K562 (cell line): ENCODE data around the gene SYT15. TPM values are rescaled to one million over a fixed set of nuclear protein-coding genes. Genes with fewer than 3 reads are reported as not detected.

Source experiments
- ATAC-seq: fragments of 200-7000 bp; cut with Tn5 transposase; 3 replicates; pipeline ENCODE4 v1.9.1; 2020; ENCODE audit warnings: moderate library complexity
- BruUV-seq: library from RNA; stranded (reverse); fragments of 400-500 nt; replicated peaks from 2 replicates; lab custom pipeline; 2021; lab: Mats Ljungman, UMichigan
- CTCF ChIA-PET: fragments of 300-600 bp; formaldehyde crosslinking; extraction: SDS; loops from one replicate; lab custom pipeline; 2021; ENCODE audit warnings: low intra/inter-chr PET ratio; lab: Yijun Ruan, JAX
- POLR2A ChIA-PET: fragments of 300-600, 350-650 bp; sonication (Branson Sonifier 250); formaldehyde crosslinking; extraction: SDS; loops from one replicate; lab custom pipeline; 2021; ENCODE audit warnings: antibody characterized with exemption, inconsistent platforms; lab: Yijun Ruan, JAX
- DNase-seq, 4 experiments: peaks; one replicate each; pipeline versions ENCODE4 v3.0.0 to v3.0.0-alpha.2; 2011 to 2018; ENCODE audit warnings: low spot score in 3 of 4, mixed read lengths in 3 of 4; ENCODE audit errors: extremely low read depth in 1 of 4
- FAIRE-seq: peaks from 2 replicates; lab custom pipeline; 2011; peaks lifted over from hg19 to GRCh38; lab: Jason Lieb, UNC
- H2AFZ ChIP-seq: 2 replicates; pipeline ENCODE4 v1.6.0; 2011; ENCODE audit warnings: low read depth, low read length, control low read depth, inconsistent platforms
- H3K27ac ChIP-seq: fragments of 200-600 bp; 3 replicates; pipeline ENCODE4 v1.8.0; 2011; ENCODE audit warnings: low read depth, mild to moderate bottlenecking, control low read depth, inconsistent platforms, low read length, moderate library complexity, mixed read lengths; ENCODE audit errors: extremely low read depth
- H3K27me3 ChIP-seq, 2 experiments: fragments of 300-600 bp in 1 of 2; 2 replicates in 1 of 2; 3 replicates in 1 of 2; pipeline versions ENCODE4 v1.6.0 to v1.8.0; 2011; ENCODE audit warnings: inconsistent platforms in 2 of 2, low read length in 2 of 2, mild to moderate bottlenecking in 1 of 2, mixed read lengths in 1 of 2, moderate library complexity in 1 of 2; ENCODE audit not compliant: control insufficient read depth in 2 of 2, insufficient read depth in 2 of 2
- H3K36me3 ChIP-seq: fragments of 300-600 bp; 3 replicates; pipeline ENCODE4 v1.8.0; 2011; ENCODE audit warnings: mild to moderate bottlenecking, low read length, inconsistent platforms; ENCODE audit not compliant: control insufficient read depth, insufficient read depth
- H3K4me1 ChIP-seq, 2 experiments: fragments of 200-600 bp in 1 of 2; replicated peaks in 1 of 2; 2 replicates in 1 of 2; 3 replicates in 1 of 2; pipeline versions ENCODE4 v1.5.1 to v1.8.0; 2011; ENCODE audit warnings: inconsistent platforms in 2 of 2, low read length in 2 of 2, mild to moderate bottlenecking in 1 of 2, mixed read lengths in 1 of 2, moderate library complexity in 1 of 2; ENCODE audit not compliant: control insufficient read depth in 2 of 2, insufficient read depth in 2 of 2
- H3K4me2 ChIP-seq: 2 replicates; pipeline ENCODE4 v1.6.1; 2011; ENCODE audit warnings: low read length, control low read depth, inconsistent platforms, mixed read lengths; ENCODE audit not compliant: insufficient read depth
- H3K4me3 ChIP-seq: fragments of 200-600 bp; sonication (generic), shearing (Covaris generic); 2 replicates; pipeline ENCODE4 v1.5.1; 2016; ENCODE audit warnings: control low read depth, inconsistent platforms
- H3K79me2 ChIP-seq: fragments of 200-600 bp; 3 replicates; pipeline ENCODE4 v1.8.0; 2011; ENCODE audit warnings: low read length, inconsistent platforms; ENCODE audit not compliant: control insufficient read depth, insufficient read depth
- H3K9ac ChIP-seq, 2 experiments: 2 replicates each; pipeline versions ENCODE4 v1.6.0 to v1.6.1; 2011; ENCODE audit warnings: low read depth in 2 of 2, low read length in 2 of 2, control low read depth in 1 of 2, inconsistent platforms in 1 of 2, mild to moderate bottlenecking in 1 of 2, mixed read lengths in 1 of 2; ENCODE audit not compliant: insufficient read depth in 1 of 2
- H3K9me1 ChIP-seq: one replicate; pipeline ENCODE4 v1.6.0; 2011; ENCODE audit warnings: inconsistent platforms, mild to moderate bottlenecking, low read length, moderate library complexity; ENCODE audit not compliant: control insufficient read depth, insufficient read depth
- H3K9me3 ChIP-seq: replicated peaks from 2 replicates; pipeline ENCODE4 v1.5.1; 2011; ENCODE audit warnings: low read depth, low read length, inconsistent platforms; ENCODE audit not compliant: control insufficient read depth, insufficient read depth
- H4K20me1 ChIP-seq: replicated peaks from 2 replicates; pipeline ENCODE4 v1.6.1; 2011; ENCODE audit warnings: low read length, inconsistent platforms, mixed read lengths; ENCODE audit not compliant: control insufficient read depth, insufficient read depth
- E4F1 ChIP-seq: fragments of 250-450 bp; sonication (Bioruptor Pico); IDR thresholded peaks from 2 replicates; pipeline ENCODE4 v1.5.0; 2021; ENCODE audit warnings: mild to moderate bottlenecking, borderline replicate concordance
- EZH2 ChIP-seq: IDR thresholded peaks from 2 replicates; pipeline ENCODE4 v1.6.1; 2012; ENCODE audit warnings: low read depth, mild to moderate bottlenecking, inconsistent platforms, low read length, borderline replicate concordance
- KAT8 ChIP-seq: fragments of 450-650 bp; IDR thresholded peaks from 2 replicates; pipeline ENCODE4 v1.6.1; 2016; ENCODE audit warnings: low read depth, mild to moderate bottlenecking
- KLF1 ChIP-seq: fragments of 450-650 bp; IDR thresholded peaks from 2 replicates; pipeline ENCODE4 v1.6.1; 2016; ENCODE audit warnings: missing genetic modification characterization, missing compliant biosample characterization
- MAX ChIP-seq: sonication (generic); formaldehyde crosslinking; IDR thresholded peaks from 2 replicates; pipeline ENCODE4 v1.9.0; 2022; ENCODE audit warnings: mild to moderate bottlenecking, missing genetic modification reagents
- POLR2AphosphoS2 ChIP-seq: IDR thresholded peaks from 2 replicates; pipeline ENCODE4 v1.6.1; 2012; ENCODE audit warnings: low read length, improper control_type of control experiment
- ZNF354B ChIP-seq: fragments of 250-450 bp; sonication (Bioruptor Pico); IDR thresholded peaks from 2 replicates; pipeline ENCODE4 v1.4.0; 2020
- ZNF408 ChIP-seq: fragments of 250-450 bp; sonication (Bioruptor Pico); IDR thresholded peaks from 2 replicates; pipeline ENCODE4 v1.4.0; 2020; ENCODE audit warnings: low read depth, mild to moderate bottlenecking, moderate library complexity
- WGBS: fragments of 100-300 bp; shearing (Covaris generic); methylation state at CpG from one replicate; pipeline ENCODE4 v1.1.6; 2016; ENCODE audit warnings: low coverage, mixed read lengths; ENCODE audit not compliant: insufficient coverage; ENCODE audit errors: missing lambda C conversion rate; 5-methylcytosine and 5-hydroxymethylcytosine counted together
- in situ Hi-C: fragments of 300-500 bp; cut with MboI; formaldehyde crosslinking; loops from 4 replicates; pipeline ENCODE4 v1.15.0; 2018; ENCODE audit warnings: inconsistent platforms, mixed read lengths
- intact Hi-C: fragments of 100-400 bp; cut with micrococcal nuclease; formaldehyde crosslinking; loops from 2 replicates; pipeline ENCODE4 v1.14.2; 2022
- polyA plus RNA-seq, 8 experiments: library from polyadenylated mRNA; depleted of rRNA in 4 of 8; stranded (reverse) in 5 of 8; unstranded in 3 of 8; fragments of >200 nt; fragmentation: Nextera tagmentation in 2 of 8; fragmentation: Illumina TruSeq in 1 of 8; extraction: Ambion mirVana in 2 of 8; extraction: Trizol in 1 of 8; gene quantifications; 2 replicates each; pipeline versions ENCODE4 v1.2.1 to v1.2.3, GENCODE V29; 2011 to 2014; ENCODE audit warnings: inconsistent platforms in 1 of 8, missing spikeins in 1 of 8
- total RNA-seq, 7 experiments: library from RNA; depleted of rRNA in 6 of 7; stranded (reverse); fragments of >200 nt in 6 of 7; fragmentation: Illumina TruSeq in 2 of 7; extraction: Trizol in 2 of 7; gene quantifications; 2 replicates each; pipeline versions ENCODE4 v1.2.1 to v1.2.3, GENCODE V29; 2011 to 2021; ENCODE audit warnings: low replicate concordance in 1 of 7
- TF ChIP-seq, protein P1 (sequence below): fragments of 250-450 bp; sonication (Bioruptor Pico); IDR thresholded peaks from 2 replicates; pipeline ENCODE4 v1.4.0; 2020; ENCODE audit warnings: mild to moderate bottlenecking, moderate library complexity

The SYT15 gene
- total and polyA plus RNA-seq, 9 of the 15 experiments (the other 6 are each of a cell fraction or from before 2014, with no cell fraction given), result 0.05 to 0.82 (median 0.21) TPM; not detected in 1

DNA sequence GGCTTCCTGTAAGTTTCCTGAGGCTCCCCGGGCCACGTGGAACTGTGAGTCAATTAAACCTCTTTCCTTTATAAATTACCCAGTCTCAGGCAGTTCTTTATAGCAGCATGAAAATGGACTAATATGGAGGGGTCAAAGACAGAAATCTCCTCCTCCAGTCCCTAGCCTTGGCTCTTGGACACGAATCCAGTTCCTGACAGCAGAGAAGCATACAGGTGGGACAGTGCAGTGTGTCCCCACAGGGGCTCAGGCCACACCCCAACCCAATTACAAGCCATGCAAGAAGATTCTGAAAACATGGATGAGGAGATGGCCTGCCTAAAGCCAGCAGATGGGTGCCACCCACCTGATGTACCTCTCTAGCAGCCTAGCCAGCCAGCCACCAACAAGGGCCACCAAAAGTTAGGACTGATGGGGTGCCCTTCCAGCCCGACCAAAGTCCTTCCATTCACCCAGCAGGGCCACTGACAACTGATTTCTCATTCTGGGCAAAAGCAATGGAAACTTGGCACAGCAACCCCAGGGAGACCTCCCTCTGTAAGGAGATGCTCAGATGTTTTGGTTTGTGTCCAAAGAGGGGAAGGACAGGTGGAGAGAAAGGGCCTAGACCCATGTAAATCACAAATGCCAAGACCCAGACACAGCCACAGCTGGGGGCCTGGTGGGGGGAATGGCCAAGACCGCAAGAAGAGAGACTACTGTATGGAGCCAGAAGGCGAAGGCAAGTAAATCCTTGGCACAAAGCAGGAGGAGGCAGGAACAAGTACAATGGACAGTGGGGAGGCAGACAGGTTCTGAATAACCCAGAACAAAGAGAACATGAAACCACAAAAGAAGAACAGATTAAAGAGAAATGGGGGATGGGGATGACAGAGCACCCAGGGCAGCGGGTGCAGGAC, 36.1 kb upstream of the SYT15 start (continued):
- no peak for TF ChIP-seq MAX

DNA sequence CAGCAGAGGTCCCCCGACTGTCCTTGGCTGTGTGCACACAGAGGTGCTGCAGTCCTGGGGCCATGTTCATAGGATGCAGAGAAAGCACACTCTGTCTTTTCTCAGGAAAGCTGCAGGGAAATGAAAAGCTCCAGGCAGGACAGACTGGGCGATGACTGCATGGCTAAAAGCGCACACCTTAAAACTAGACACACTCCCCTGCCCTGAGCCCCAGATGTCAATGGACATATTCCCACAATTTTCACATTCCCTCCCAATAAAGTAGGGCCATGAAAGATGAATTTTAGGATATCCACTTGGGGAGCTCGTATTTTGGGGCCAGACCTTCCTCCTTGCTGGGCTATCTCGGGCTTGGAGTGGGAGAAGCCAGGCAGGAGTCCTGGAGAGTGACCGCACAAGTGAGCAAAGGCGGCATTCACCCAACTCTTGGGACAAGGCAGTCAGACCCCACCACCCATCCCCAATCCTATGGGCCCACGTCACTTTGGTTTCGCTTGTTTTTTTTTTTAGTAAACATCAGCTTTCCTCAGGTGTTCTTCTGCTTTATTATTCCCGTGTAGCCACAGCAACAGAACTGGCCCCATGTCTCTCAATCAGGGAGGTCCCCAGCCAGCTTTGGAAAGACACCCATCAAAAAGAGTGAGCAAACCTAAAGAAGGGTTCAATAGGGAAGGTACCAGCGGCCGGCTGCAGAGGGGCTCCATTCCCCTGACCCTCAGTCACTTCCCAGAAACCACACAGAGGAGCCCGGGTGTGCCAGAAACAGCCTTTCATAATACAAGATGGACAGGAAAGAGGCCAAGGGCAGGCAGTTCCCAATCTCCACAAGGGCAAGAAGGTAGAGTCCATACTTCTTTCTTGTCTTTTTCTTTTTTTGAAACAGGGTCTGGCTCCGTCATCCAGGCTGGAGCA, 35.2 kb upstream of the SYT15 start:
- Histone ChIP-seq H3K4me2 (no peak overlapping the region), H3K79me2 (no peaks in the 10 kb centered on the region), H3K9ac (no peak overlapping the region), H3K36me3 (no peaks in the 10 kb centered on the region), H4K20me1 (peaks cover 32% of the 10 kb centered on the region), H3K27ac (no peak overlapping the region), H3K4me1 (peaks cover 0 to 6% of the 10 kb centered on the region in 2 experiments; a peak in 2 of 5 replicates), H3K27me3 (peaks cover 31 to 74% of the 10 kb centered on the region in 2 experiments; a peak in 4 of 5 replicates), H3K9me3 (no peaks in the 10 kb centered on the region), H3K4me3 (no peak overlapping the region), H3K9me1 (no peaks in the 10 kb centered on the region), H2AFZ (no peak overlapping the region)
- CTCF ChIA-PET, result no interaction called here
- POLR2A ChIA-PET, result interaction anchor here (1.4 to 1.7 kb wide), 3 partner anchors 8 to 14 kb away, joined by 4 to 6 read pairs (median 5); partner anchors contain the start of gene GPRIN2
- in situ Hi-C loops (no loop called here), intact Hi-C loops (no loop called here)
- WGBS, result 2% methylated on average over 14 of the region's 14 CpGs
- ATAC-seq, result no peak; the same call in 1 of the 3 replicates
- FAIRE-seq, result no peak
- DNase-seq, result no peak
- TF ChIP-seq ZNF354B (no peak), E4F1 (no peak), POLR2AphosphoS2 (no peak), KLF1 (tag) (0 out of 2 replicates have a peak, but pooled peaks have one; percentile 7), KAT8 (no peak), ZNF408 (CRISPR knock-in tag) (no peak), EZH2 (0 out of 2 replicates have a peak, but pooled peaks have one; percentile 14)
- TF ChIP-seq, protein P1, sequence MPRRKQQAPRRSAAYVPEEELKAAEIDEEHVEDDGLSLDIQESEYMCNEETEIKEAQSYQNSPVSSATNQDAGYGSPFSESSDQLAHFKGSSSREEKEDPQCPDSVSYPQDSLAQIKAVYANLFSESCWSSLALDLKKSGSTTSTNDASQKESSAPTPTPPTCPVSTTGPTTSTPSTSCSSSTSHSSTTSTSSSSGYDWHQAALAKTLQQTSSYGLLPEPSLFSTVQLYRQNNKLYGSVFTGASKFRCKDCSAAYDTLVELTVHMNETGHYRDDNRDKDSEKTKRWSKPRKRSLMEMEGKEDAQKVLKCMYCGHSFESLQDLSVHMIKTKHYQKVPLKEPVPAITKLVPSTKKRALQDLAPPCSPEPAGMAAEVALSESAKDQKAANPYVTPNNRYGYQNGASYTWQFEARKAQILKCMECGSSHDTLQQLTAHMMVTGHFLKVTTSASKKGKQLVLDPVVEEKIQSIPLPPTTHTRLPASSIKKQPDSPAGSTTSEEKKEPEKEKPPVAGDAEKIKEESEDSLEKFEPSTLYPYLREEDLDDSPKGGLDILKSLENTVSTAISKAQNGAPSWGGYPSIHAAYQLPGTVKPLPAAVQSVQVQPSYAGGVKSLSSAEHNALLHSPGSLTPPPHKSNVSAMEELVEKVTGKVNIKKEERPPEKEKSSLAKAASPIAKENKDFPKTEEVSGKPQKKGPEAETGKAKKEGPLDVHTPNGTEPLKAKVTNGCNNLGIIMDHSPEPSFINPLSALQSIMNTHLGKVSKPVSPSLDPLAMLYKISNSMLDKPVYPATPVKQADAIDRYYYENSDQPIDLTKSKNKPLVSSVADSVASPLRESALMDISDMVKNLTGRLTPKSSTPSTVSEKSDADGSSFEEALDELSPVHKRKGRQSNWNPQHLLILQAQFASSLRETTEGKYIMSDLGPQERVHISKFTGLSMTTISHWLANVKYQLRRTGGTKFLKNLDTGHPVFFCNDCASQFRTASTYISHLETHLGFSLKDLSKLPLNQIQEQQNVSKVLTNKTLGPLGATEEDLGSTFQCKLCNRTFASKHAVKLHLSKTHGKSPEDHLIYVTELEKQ (CRISPR knock-in tag), result no peak
- BruUV-seq, result no TSS peak
